NCI-H1105 (cell line): ENCODE results near the gene PDE4DIP.
"Not testable (repeated sequence)": the region's sequence is repeated elsewhere in the genome, so short reads cannot be mapped to it uniquely, and the experiment has no call there.

Experiments used
- DNase-seq: peaks from one replicate; lab custom pipeline; 2025; lab: John Stamatoyannopoulos, UW

PDE4DIP gene

GRCh38 chr1:148975866-148976537, 131.8 kb downstream of the PDE4DIP start:
- DNase-seq: not testable (repeated sequence)

DNA sequence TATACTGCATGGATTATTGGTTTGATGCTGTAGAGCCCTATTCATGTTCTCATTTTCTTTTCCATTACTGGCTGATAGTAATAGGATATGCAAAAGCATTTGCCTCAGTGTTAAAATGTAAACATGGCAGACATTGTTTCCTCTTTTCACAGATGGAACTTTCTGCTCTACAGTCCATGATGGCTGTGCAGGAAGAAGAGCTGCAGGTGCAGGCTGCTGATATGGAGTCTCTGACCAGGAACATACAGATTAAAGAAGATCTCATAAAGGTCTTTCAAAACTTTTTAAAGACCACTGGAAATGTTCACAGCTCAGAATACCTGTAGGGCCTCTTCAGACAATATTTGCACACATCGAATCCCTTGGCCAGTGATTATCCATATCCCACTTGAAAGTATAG, 133.6 kb downstream of the PDE4DIP start:
- not testable (repeated sequence) for DNase-seq

GRCh38 chr1:148989378-148989777, 145.2 kb downstream of the PDE4DIP start:
- not testable (repeated sequence) for DNase-seq

- DNase-seq: not testable (repeated sequence)
Measured at GRCh38 chr1:148990233-148990788, 146.1 kb downstream of the PDE4DIP start.

DNA sequence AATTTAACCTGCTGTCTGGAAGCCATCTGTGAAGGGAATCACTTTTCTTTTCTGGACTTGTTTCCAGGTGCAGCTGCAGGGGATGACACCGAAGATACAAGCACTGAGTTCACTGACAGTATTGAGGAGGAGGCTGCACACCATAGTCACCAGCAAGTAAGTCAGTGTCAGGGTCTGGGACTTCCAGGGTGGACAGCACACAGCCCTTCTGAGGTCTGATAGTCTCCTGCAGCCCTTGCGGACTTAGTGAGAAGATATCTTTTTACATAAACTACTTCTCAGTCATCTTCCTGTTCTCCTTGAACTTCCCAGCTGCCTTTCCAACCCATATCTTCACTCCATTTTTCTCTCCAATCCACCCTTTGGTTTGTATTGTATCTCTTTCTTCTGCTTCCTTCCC, 147.6 kb downstream of the PDE4DIP start:
- DNase-seq: not testable (repeated sequence)

DNA sequence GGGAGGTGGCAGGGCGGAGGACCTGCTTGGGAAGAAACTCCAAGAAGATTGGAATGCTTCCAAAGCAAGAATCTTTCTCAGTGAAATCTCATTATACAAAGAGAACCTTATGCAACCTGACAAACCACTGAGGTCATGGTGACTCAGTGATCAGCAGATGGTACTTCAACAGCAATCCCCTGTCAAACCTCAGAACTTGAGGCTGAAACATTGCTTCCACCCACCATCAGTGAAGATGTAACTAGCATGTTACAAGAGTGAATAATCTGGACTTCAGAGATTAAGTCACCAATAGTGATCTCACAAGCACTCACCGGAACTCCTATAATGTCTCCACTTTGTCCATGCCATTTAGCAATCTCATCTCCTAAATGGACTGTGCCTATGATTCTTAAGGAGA, 148.1 kb downstream of the PDE4DIP start:
- not testable (repeated sequence) for DNase-seq

- not testable (repeated sequence) for DNase-seq
Measured at GRCh38 chr1:148996449-148997224, 152.4 kb downstream of the PDE4DIP start.

DNA sequence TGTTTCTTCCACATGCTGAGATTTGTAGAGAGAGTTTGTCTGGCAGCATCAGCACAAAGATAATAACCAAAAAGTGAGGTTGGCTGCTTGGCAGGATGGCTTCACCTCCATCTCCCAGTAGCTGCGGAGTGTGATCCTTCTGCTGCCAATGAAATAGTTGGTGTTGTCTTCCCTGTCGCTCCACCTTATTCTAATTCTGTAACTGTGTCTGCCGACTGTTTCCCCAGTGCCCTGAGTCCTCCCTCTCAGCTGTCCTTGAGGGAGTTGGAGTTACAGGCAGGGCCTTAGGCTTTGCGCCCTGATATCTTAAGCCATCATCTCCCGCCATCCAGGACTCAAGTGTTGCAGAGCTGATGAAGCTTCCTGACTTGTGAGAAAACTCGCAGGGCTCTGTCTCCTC, 153.2 kb downstream of the PDE4DIP start:
- not testable (repeated sequence) for DNase-seq

DNA sequence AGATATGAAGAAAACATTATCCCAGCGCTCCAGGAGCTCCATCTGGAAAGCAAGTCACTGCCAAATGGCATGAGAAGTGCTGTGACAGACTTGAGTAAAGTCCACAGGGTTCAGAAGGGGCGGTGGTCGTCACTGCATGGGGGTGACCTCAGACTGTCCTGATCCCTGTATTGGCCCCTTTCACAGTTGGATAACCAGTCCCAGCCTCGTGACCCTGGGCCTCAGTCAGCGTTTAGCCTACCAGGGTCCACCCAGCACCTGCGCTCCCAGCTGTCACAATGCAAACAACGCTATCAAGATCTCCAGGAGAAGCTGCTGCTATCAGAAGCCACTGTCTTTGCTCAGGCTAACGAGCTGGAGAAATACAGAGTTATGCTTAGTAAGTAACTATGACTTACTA, 158.4 kb downstream of the PDE4DIP start:
- DNase-seq: not testable (repeated sequence)

- not testable (repeated sequence) for DNase-seq
Measured at GRCh38 chr1:149008326-149008725, 164.1 kb downstream of the PDE4DIP start.

DNA sequence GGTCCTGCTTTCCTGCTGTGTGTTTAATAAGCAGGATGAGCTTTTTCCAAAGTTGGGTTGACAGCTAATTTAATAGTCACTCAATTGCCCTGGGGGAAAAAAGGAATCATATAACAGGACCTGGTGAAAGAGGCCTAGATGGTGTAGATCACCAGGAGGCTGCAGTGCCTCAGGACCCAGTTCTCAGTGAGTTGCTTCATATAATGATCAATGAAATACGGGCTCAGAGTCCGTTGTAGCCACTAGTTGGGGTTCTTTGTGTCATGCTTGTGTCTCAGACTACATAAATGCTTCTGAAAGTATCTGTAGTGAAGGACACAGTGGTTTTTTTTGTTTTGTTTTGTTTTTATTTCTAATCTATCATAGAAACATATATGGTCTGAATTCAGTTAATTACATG, 164.5 kb downstream of the PDE4DIP start:
- DNase-seq: not testable (repeated sequence)

DNA sequence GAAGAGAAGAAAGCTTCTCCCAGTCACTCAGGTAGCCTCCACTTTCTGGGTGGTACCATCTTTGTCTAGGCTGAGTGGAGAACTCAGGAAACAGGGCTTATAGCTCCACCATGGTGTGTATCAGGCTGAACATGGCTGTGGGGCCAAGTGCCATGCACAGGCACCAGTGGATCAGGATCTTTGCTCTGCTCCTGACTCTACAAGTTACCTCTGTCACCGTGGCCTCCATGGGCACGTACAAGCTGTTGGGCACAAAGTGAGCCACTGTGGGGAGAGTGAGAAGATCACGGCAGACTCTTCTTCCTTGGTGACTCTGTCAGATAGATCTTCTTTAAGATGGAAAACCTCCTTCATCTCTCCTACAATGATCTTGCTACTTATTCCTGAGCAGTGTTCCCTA, 165.5 kb downstream of the PDE4DIP start:
- not testable (repeated sequence) for DNase-seq

DNA sequence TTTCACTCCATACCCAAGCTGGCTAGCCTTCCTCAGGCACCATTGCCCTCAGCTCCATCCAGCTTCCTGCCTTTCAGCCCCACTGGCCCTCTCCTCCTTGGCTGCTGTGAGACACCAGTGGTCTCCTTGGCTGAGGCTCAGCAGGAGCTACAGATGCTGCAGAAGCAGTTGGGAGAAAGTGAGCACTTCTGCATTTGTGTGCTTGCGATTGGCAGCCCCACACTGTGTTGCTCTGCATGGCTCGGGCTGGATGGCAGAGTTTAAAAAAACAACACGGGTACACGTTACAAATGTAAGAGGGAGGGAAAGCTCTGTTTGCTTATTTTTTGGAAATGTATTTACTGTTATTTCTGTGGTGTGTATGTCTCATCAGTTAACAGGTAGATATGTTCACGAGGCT, 168.4 kb downstream of the PDE4DIP start:
- DNase-seq: not testable (repeated sequence)

DNA sequence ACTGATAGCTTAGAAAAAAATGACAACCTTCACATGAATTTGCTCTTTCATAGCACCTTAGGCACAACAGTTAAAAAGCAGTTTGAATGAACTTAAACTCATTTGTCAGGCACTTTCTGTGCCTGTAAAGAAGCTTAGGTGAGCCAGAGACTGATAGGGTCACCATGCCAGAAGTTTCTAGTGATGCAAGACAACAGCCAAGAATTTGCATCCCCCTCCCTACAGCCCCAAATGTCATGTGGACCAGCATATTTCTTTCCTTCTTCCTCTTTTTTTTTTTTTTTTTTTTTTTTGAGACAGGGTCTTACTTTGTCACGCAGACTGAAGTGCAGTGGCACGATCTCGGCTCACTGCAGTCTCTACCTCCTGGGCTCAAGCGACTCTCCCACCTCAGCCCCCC, 169.3 kb downstream of the PDE4DIP start:
- not testable (repeated sequence) for DNase-seq

DNA sequence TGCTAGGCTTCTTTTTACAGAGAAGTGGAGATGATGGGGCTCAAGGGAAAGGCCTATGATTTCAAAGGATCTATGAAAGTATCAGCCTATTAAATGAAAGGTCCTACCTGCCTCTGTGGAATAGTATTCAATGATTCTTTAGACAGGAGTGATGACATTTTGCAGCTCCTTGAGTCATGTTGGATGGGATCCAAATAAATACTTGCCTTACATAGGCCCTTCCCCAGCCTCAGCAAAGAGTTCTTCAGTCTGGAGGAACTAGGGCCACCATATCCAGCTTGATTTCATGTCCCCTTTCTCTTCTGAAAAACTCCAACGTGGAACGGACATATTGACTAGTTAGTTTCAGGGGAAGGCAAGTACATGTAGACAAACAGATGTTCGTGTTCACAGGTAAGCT, 171.3 kb downstream of the PDE4DIP start:
- DNase-seq: not testable (repeated sequence)

GRCh38 chr1:149016626-149017025, 172.4 kb downstream of the PDE4DIP start:
- not testable (repeated sequence) for DNase-seq

DNA sequence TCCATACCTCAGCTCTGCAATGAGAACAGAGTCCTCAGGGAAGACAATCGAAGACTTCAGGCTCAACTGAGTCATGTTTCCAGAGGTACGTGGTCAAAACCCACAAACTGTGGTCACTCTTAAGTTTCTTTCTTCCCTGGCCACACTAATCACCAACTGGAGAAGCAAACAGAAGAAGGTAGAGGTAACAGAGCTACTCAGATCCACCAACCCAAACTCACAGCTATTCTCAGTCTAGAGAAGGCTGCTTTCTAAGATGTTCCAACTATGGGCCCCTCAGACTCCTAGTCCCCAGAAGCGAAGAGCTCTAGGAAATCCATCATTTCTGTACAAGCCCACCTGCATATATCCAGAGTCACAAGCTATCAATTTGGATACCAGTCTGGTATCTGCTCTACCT, 174.3 kb downstream of the PDE4DIP start:
- not testable (repeated sequence) for DNase-seq

GRCh38 chr1:149024327-149024726, 180.1 kb downstream of the PDE4DIP start:
- DNase-seq: not testable (repeated sequence)

- DNase-seq: not testable (repeated sequence)
Measured at GRCh38 chr1:149033916-149034315, 189.7 kb downstream of the PDE4DIP start.

GRCh38 chr1:149043056-149043455, 198.8 kb downstream of the PDE4DIP start:
- not testable (repeated sequence) for DNase-seq

GRCh38 chr1:149064611-149065010, 220.4 kb downstream of the PDE4DIP start:
- DNase-seq: not testable (repeated sequence)

GRCh38 chr1:149075505-149076127, 231.4 kb downstream of the PDE4DIP start:
- not testable (repeated sequence) for DNase-seq
